Nucleus accumbens (tissue), 56 donors: ENCODE measurements around the gene PLSCR2.
"Not testable (repeated sequence)": the region's sequence is repeated elsewhere in the genome, so short reads cannot be mapped to it uniquely, and the experiment has no call there.

Source experiments
- DNase-seq, 56 donors: peaks; one replicate each; lab custom pipeline; 2025; lab: John Stamatoyannopoulos, UW

The PLSCR2 gene

GRCh38 chr3:146469150-146470017 is at the start of gene PLSCR2:
Gene PLSCR2 (minus strand): TSS chr3:146469561. CDS start chr3:146459904, 9,657 bp downstream.
- DNase-seq, result peak in 18 of 56 donors; percentile 1 to 61 (median 10)

GRCh38 chr3:146517684-146518435 is 48.5 kb upstream of the PLSCR2 start:
- DNase-seq, result no peak

GRCh38 chr3:146513386-146514051 is 44.2 kb upstream of the PLSCR2 start:
- no peak for DNase-seq

GRCh38 chr3:146511402-146512134 is 42.2 kb upstream of the PLSCR2 start:
- DNase-seq, result no peak

GRCh38 chr3:146507331-146508120 is 38.2 kb upstream of the PLSCR2 start:
- no peak for DNase-seq

- no peak for DNase-seq
These were observed 36.2 kb upstream of the PLSCR2 start for GRCh38 chr3:146505516-146505915.

- DNase-seq, result no peak
These were observed 35.3 kb upstream of the PLSCR2 start for GRCh38 chr3:146504498-146505197.

- DNase-seq, result no peak
These were observed 34.3 kb upstream of the PLSCR2 start for GRCh38 chr3:146503461-146504202.

GRCh38 chr3:146502887-146503460 is 33.6 kb upstream of the PLSCR2 start:
- DNase-seq, result no peak

GRCh38 chr3:146501752-146502151 is 32.4 kb upstream of the PLSCR2 start:
- no peak for DNase-seq

GRCh38 chr3:146499701-146500100 is 30.3 kb upstream of the PLSCR2 start:
- no peak for DNase-seq

- DNase-seq, result no peak
These were observed 28.8 kb upstream of the PLSCR2 start for GRCh38 chr3:146498002-146498736.

- DNase-seq, result not testable (repeated sequence)
These were observed 27.9 kb upstream of the PLSCR2 start for GRCh38 chr3:146497145-146497843.

GRCh38 chr3:146496726-146497125 is 27.4 kb upstream of the PLSCR2 start:
- no peak for DNase-seq

GRCh38 chr3:146496251-146496650 is 26.9 kb upstream of the PLSCR2 start:
- no peak for DNase-seq

GRCh38 chr3:146493761-146494160 is 24.4 kb upstream of the PLSCR2 start:
- DNase-seq, result no peak
